Endothelial cell (in vitro differentiated cells): ENCODE data around the gene FOLR1. TPM values are rescaled to one million over a fixed set of nuclear protein-coding genes. Genes with fewer than 3 reads are reported as not detected.
"Not testable (repeated sequence)": the region's sequence is repeated elsewhere in the genome, so short reads cannot be mapped to it uniquely, and the experiment has no call there.

ENCODE experiments used
- DNase-seq: peaks from one replicate; pipeline ENCODE4 v3.0.0; 2021; ENCODE audit warnings: low spot score
- H3K27ac Mint-ChIP-seq: one replicate; pipeline ENCODE4 v1.8.0; 2021; ENCODE audit warnings: mixed read lengths, inconsistent platforms; ENCODE audit not compliant: unreplicated experiment
- H3K27me3 Mint-ChIP-seq: one replicate; pipeline ENCODE4 v1.8.0; 2021; ENCODE audit warnings: mild to moderate bottlenecking, moderate library complexity, mixed read lengths, inconsistent platforms; ENCODE audit not compliant: unreplicated experiment
- H3K36me3 Mint-ChIP-seq: one replicate; pipeline ENCODE4 v1.8.0; 2021; ENCODE audit warnings: mild to moderate bottlenecking, low read depth, mixed read lengths, inconsistent platforms; ENCODE audit not compliant: unreplicated experiment
- H3K4me1 Mint-ChIP-seq: one replicate; pipeline ENCODE4 v1.8.0; 2021; ENCODE audit warnings: mild to moderate bottlenecking, mixed read lengths, inconsistent platforms; ENCODE audit not compliant: unreplicated experiment
- H3K4me3 Mint-ChIP-seq: one replicate; pipeline ENCODE4 v1.8.0; 2021; ENCODE audit warnings: mild to moderate bottlenecking, mixed read lengths, inconsistent platforms; ENCODE audit not compliant: unreplicated experiment
- H3K9me3 Mint-ChIP-seq: one replicate; pipeline ENCODE4 v1.8.0; 2021; ENCODE audit warnings: mixed read lengths, inconsistent platforms; ENCODE audit not compliant: unreplicated experiment
- total RNA-seq: library from RNA; stranded (reverse); fragmentation: NEBNext Ultra II Directional; extraction: Animal tissue kit (Norgen Biotek cat#: 25700); gene quantifications from one replicate; pipeline ENCODE4 v1.2.1, GENCODE V29; 2021; ENCODE audit not compliant: unreplicated experiment
- TF ChIP-seq, protein P1 (sequence below): fragments of 200-600 bp; sonication (generic); IDR thresholded peaks from one replicate; pipeline ENCODE4 v1.5.0; 2021; ENCODE audit warnings: antibody characterized with exemption; ENCODE audit not compliant: unreplicated experiment

FOLR1 gene
- total RNA-seq, 1 donor from 2014 or later, result not detected

DNA sequence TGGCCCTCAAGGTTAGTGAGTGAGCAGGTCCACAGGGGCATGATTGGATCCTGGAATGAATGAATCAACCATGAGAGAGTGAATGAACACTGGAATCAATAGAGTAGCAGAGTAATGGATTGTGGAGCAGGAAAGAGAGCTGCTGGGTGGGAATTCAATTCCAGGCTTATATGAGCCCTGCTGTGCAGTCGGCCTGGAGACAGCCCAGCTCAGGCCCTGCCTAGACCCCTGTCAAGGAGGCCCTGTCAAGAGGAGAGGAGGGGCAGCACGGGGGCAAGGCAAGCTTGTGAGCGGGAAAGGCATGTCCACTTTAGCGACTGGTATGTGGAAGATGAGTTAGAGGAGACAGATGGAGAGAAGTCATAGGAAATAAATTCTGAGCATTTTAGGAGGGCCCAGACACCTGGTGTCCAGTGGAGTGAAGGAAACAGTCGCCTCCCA is 1.3 kb upstream of the FOLR1 start:
- no peaks in the 10 kb centered on the region for H3K9me3 Mint-ChIP-seq
- H3K4me3 Mint-ChIP-seq, result no peak overlapping the region
- no peak for DNase-seq
- TF ChIP-seq, protein P1, sequence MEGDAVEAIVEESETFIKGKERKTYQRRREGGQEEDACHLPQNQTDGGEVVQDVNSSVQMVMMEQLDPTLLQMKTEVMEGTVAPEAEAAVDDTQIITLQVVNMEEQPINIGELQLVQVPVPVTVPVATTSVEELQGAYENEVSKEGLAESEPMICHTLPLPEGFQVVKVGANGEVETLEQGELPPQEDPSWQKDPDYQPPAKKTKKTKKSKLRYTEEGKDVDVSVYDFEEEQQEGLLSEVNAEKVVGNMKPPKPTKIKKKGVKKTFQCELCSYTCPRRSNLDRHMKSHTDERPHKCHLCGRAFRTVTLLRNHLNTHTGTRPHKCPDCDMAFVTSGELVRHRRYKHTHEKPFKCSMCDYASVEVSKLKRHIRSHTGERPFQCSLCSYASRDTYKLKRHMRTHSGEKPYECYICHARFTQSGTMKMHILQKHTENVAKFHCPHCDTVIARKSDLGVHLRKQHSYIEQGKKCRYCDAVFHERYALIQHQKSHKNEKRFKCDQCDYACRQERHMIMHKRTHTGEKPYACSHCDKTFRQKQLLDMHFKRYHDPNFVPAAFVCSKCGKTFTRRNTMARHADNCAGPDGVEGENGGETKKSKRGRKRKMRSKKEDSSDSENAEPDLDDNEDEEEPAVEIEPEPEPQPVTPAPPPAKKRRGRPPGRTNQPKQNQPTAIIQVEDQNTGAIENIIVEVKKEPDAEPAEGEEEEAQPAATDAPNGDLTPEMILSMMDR, result no peak
- H3K4me1 Mint-ChIP-seq, result peaks cover 3% of the 10 kb centered on the region
- H3K27me3 Mint-ChIP-seq, result peaks cover 4% of the 10 kb centered on the region
- no peaks in the 10 kb centered on the region for H3K36me3 Mint-ChIP-seq
- H3K27ac Mint-ChIP-seq, result no peak overlapping the region

DNA sequence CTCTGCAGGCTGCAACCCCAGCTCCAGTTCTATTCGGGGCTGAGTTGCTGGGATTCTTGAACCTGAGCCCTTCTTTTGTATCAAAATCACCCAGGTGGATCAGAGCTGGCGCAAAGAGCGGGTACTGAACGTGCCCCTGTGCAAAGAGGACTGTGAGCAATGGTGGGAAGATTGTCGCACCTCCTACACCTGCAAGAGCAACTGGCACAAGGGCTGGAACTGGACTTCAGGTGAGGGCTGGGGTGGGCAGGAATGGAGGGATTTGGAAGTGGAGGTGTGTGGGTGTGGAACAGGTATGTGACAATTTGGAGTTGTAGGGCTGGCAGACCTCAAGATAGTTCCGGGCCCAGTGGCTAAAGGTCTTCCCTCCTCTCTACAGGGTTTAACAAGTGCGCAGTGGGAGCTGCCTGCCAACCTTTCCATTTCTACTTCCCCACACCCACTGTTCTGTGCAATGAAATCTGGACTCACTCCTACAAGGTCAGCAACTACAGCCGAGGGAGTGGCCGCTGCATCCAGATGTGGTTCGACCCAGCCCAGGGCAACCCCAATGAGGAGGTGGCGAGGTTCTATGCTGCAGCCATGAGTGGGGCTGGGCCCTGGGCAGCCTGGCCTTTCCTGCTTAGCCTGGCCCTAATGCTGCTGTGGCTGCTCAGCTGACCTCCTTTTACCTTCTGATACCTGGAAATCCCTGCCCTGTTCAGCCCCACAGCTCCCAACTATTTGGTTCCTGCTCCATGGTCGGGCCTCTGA is 3.8 kb downstream of the FOLR1 start:
- H3K9me3 Mint-ChIP-seq, result no peaks in the 10 kb centered on the region
- no peaks in the 10 kb centered on the region for H3K36me3 Mint-ChIP-seq
- no peak overlapping the region for H3K4me3 Mint-ChIP-seq
- H3K27ac Mint-ChIP-seq, result no peak overlapping the region
- no peak for DNase-seq
- H3K4me1 Mint-ChIP-seq, result peaks cover 3% of the 10 kb centered on the region
- TF ChIP-seq, protein P1, result no peak
- H3K27me3 Mint-ChIP-seq, result no peaks in the 10 kb centered on the region

DNA sequence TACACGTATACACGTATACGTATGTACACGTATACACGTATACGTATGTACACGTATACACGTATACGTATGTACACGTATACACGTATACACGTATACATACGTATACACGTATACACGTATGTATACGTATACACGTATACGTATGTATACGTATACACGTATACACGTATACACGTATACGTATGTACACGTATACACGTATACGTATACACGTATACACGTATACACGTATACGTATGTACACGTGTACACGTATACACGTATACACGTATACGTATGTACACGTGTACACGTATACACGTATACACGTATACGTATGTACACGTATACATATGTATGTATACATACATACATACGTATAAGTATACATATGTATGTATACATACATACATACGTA is 9.5 kb downstream of the FOLR1 start:
- H3K36me3 Mint-ChIP-seq, H3K4me1 Mint-ChIP-seq, H3K4me3 Mint-ChIP-seq, DNase-seq, H3K9me3 Mint-ChIP-seq, H3K27ac Mint-ChIP-seq, H3K27me3 Mint-ChIP-seq: not testable (repeated sequence)

DNA sequence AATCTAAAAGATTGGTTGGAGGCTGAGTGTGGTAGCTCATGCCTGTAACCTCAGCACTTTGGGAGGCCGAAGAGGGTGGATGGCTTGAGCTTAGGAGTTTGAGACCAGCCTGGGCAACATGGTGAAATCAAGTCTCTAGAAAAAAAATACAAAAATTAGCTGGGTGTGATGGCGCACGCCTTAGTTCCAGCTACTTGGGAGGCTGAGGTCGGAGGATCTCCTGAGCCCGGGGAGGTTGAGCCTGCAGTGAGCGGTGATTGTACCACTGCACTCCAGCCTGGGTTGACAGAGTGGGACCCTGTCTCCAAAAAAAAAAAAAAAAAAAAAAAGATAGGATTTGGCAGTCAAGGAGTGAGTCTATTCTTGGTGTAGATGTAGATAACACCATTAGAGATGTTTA is 10.6 kb downstream of the FOLR1 start:
- Mint-ChIP-seq H3K9me3 (no peaks in the 10 kb centered on the region), H3K4me3 (no peak overlapping the region), H3K36me3 (no peaks in the 10 kb centered on the region), H3K4me1 (no peaks in the 10 kb centered on the region), H3K27me3 (peaks cover 1% of the 10 kb centered on the region), H3K27ac (no peak overlapping the region)
- DNase-seq, result no peak
- TF ChIP-seq, protein P1, result no peak

DNA sequence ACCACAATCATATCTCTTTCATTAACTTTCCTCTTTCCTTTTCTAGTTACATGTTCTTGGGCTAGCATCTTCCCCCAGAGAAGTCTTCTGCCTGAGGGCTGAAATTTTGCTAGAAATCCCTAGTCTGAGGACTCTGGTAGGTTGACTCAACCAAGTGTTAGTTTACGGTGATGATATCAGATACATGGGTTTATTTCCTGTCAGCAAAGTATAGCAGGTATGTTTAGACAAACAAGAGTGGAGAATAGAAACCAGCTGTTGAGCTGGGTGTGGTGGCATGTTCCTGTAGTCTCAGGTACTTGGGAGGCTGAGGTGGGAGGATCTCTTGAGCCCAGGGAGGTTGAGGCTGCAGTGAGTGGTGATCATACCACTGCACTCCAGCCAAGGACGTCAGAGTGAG is 11.2 kb downstream of the FOLR1 start:
- Mint-ChIP-seq H3K4me1 (no peaks in the 10 kb centered on the region), H3K9me3 (no peaks in the 10 kb centered on the region), H3K4me3 (no peak overlapping the region), H3K27ac (no peak overlapping the region), H3K27me3 (peaks cover 1% of the 10 kb centered on the region), H3K36me3 (no peaks in the 10 kb centered on the region)
- TF ChIP-seq, protein P1, result no peak
- no peak for DNase-seq
